Measurements from ENCODE around the gene EEF1E1. TPM values are rescaled to one million over a fixed set of nuclear protein-coding genes. Genes with fewer than 3 reads are reported as not detected.
A peak's percentile ranks its signal among the peaks of the same experiment; 100 is the strongest.

EEF1E1 gene
- total RNA-seq, 4 donors from 2014 or later: 14.9 to 27.0 TPM; not detected in 2

DNA sequence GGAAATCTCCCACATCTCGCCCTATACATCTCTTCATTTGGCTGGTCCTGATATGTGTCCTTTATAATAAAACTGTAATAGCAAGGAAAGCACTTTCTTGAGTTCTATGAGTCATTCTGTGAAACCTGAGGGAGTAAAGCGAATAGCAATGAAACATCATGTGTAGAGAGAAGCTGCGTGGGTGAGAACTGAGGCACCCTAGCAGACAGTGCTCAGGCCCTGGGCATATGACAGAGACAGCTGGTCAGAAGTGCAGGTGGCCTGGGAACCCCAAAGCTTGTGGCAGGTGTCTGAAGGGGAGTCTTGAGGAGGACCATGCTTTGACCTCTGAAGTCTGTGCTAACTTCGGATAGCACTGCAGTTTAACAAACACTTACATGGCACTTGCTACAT is 36.8 kb downstream of the EEF1E1 start:
- WGBS, 2 donors (ENCODE audit: low coverage in 1 of 2): 83 to 100% methylated on average over 2 to 4 of the region's 4 CpGs
- H3K9me3 ChIP-seq: no peaks in the 10 kb centered on the region
- peaks cover 0 to 16% (median 10%) of the 10 kb centered on the region in 4 donors for H3K4me1 ChIP-seq
- TF ChIP-seq, protein P1, sequence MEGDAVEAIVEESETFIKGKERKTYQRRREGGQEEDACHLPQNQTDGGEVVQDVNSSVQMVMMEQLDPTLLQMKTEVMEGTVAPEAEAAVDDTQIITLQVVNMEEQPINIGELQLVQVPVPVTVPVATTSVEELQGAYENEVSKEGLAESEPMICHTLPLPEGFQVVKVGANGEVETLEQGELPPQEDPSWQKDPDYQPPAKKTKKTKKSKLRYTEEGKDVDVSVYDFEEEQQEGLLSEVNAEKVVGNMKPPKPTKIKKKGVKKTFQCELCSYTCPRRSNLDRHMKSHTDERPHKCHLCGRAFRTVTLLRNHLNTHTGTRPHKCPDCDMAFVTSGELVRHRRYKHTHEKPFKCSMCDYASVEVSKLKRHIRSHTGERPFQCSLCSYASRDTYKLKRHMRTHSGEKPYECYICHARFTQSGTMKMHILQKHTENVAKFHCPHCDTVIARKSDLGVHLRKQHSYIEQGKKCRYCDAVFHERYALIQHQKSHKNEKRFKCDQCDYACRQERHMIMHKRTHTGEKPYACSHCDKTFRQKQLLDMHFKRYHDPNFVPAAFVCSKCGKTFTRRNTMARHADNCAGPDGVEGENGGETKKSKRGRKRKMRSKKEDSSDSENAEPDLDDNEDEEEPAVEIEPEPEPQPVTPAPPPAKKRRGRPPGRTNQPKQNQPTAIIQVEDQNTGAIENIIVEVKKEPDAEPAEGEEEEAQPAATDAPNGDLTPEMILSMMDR (IDR thresholded peaks at IDR 0.05): no peak
- DNase-seq: no peak
- in situ Hi-C loops (cut with MboI; ENCODE audit: low pct_ligation_motif_present in 1 of 4, low pct_unique_long_range_greater_than_20kb in 1 of 4, low sequenced_read_pairs in 3 of 4) (no loop called here), intact Hi-C loops (cut with DNase I; ENCODE audit: low total_unique reads) (no loop called here)
- no peak overlapping the region for H3K4me3 ChIP-seq
- H3K36me3 ChIP-seq: no peaks in the 10 kb centered on the region
- H3K27me3 ChIP-seq: no peaks in the 10 kb centered on the region
- peak overlapping the region in 1 of 4 donors; percentile 88 for H3K27ac ChIP-seq

DNA sequence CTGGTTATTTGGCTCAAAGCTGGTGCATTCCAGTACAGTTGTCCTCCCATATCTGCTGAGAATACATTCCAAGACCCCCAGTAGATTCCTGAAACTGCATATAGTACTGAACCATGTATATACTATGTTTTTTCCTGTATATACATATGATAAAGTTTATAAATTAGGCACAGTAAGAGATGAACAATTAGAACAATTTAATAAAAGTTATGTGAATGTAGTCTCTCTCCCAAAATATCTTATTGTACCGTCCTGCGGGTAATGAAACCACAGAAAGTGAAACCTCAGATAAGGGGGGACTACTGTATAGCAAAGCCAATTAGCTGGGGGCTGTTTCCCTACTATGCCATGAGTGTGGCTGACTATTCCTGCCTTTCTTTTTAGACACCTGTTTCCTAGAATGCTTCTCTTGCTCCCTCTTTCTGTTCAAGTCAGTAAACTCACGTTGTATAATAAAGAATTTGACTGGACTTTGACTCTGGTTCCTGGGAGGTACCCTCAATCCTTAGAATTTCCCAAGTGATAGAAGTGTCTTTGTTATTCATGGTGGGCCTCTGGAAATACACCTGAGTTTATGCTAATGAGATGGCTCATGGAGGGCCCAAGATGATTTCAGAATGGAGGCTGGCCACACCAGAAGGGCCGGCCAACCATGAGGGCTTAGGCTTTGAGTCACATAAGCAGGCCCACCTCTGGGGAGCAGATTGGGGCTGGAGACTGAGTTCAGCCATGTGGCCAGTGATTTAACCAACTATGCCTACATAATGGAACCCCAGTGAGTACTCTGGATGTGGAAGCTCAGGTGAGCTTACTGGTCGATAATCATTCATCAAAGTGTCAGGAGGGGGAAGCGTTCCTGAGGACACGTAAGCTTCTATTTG is 37.5 kb downstream of the EEF1E1 start:
- Histone ChIP-seq H3K27me3 (no peaks in the 10 kb centered on the region), H3K4me3 (peak overlapping the region in 3 of 4 donors; percentile 78 to 89 (median 79)), H3K9me3 (no peaks in the 10 kb centered on the region), H3K4me1 (peaks cover 0 to 16% (median 10%) of the 10 kb centered on the region in 4 donors), H3K27ac (peak overlapping the region; percentile 88 to 93 (median 89)), H3K36me3 (no peaks in the 10 kb centered on the region)
- WGBS, 2 donors (ENCODE audit: low coverage in 1 of 2): 36 to 64% methylated on average over 3 to 7 of the region's 7 CpGs
- in situ Hi-C loops (cut with MboI; ENCODE audit: low pct_ligation_motif_present in 1 of 4, low pct_unique_long_range_greater_than_20kb in 1 of 4, low sequenced_read_pairs in 3 of 4): no loop called here
- intact Hi-C loops (cut with DNase I; ENCODE audit: low total_unique reads): no loop called here
- no peak for DNase-seq
- TF ChIP-seq POLR2AphosphoS5 (IDR thresholded peaks at IDR 0.05): no peak
- TF ChIP-seq EP300 (IDR thresholded peaks at IDR 0.05; ENCODE audit: low read depth): no peak
- no peak for TF ChIP-seq POLR2A (IDR thresholded peaks at IDR 0.05)

DNA sequence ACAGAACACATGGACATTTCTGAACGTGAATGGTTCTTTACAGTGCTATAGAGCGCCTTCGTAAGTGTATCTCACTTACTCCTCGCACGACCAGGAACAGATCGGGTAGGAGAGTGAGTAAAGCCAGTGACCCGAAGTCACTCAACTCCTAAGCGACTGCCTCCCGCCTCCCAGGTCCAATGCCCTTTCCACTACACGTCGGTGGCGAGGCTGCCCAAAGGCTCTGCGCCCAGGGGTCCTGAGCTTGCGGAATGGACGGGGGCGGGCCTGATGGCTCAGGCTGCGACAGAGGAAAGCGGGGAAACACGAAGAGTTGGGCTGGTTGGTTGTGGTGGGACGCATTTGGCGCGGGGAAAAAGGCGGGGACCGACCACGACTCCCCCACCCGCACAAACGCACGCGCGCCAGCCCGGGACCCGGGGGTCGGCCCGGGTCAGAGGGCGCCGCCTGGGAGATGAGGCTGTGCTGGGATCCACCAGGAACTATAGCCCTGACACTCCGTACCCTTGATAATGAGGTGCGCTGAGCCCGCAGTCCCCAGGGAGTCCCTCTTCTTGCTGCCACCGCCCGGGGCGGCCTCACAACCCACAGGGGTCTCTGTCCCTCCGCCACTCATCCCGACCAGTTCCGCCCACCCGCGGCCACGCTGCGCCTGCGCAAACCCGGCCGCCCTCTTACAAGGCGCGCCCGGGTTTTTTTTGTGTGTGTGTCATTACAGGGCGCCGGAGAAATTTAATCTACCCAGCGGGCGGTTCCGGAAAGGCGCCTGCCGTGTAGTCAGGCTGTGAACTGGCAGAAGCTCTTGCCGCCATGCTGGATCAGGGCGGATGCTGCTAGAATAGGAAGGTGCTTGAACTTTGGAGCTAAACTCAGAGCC is 38.3 kb downstream of the EEF1E1 start, which contains the start of gene BLOC1S5:
Gene BLOC1S5 (minus strand): TSS at position 629 of the 877 bp plus-strand sequence. CDS start 13 bp downstream, at position 616.
- Histone ChIP-seq H3K9me3 (no peaks in the 10 kb centered on the region), H3K27ac (peak within 1 kb of the TSS; percentile 88 to 93 (median 89)), H3K27me3 (no peaks in the 10 kb centered on the region), H3K4me3 (peak within 1 kb of the TSS; percentile 78 to 89 (median 82)), H3K4me1 (peaks cover 0 to 16% (median 10%) of the 10 kb centered on the region in 4 donors), H3K36me3 (no peaks in the 10 kb centered on the region)
- 0% methylated on average over 55 of the region's 64 CpGs; no CpG with 5 or more reads in 1 of the 2 donors for WGBS, 2 donors (ENCODE audit: low coverage in 1 of 2)
- in situ Hi-C loops (cut with MboI; ENCODE audit: low pct_ligation_motif_present in 1 of 4, low pct_unique_long_range_greater_than_20kb in 1 of 4, low sequenced_read_pairs in 3 of 4) (no loop called here), intact Hi-C loops (cut with DNase I; ENCODE audit: low total_unique reads) (no loop called here)
- TF ChIP-seq EP300 (IDR thresholded peaks at IDR 0.05; ENCODE audit: low read depth) (peak; percentile 34), POLR2AphosphoS5 (IDR thresholded peaks at IDR 0.05) (peak; percentile 66 to 76 (median 70)), POLR2A (IDR thresholded peaks at IDR 0.05) (peak; percentile 64)
- TF ChIP-seq, protein P1 (IDR thresholded peaks at IDR 0.05): peak in 3 of 5 experiments; percentile 5 to 39 (median 26)
- DNase-seq: peak; percentile 98

DNA sequence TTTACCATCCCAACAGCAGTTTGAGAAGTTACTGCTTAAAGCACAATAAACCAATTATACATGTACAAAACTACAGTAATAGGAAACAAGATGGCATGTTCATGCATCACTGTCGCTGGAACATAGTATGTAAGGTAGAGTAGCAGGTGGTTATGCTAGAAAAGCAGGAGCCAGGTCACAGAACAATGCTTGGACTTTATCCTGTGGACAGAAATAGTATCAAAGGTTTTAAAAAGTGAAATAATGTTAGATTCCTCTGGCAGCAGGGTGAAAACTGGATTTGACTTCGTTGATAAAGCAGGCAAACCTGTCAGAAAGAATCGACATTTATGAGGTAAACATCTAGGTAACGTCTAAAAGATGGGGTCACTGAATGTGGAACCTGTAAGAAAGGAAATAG is 40.6 kb downstream of the EEF1E1 start:
- no peaks in the 10 kb centered on the region for H3K27me3 ChIP-seq
- TF ChIP-seq POLR2A (IDR thresholded peaks at IDR 0.05) (no peak), EP300 (IDR thresholded peaks at IDR 0.05; ENCODE audit: low read depth) (no peak), POLR2AphosphoS5 (IDR thresholded peaks at IDR 0.05) (no peak)
- TF ChIP-seq, protein P1 (IDR thresholded peaks at IDR 0.05): no peak
- H3K9me3 ChIP-seq: no peaks in the 10 kb centered on the region
- DNase-seq: no peak
- H3K36me3 ChIP-seq: no peaks in the 10 kb centered on the region
- H3K27ac ChIP-seq: no peak overlapping the region
- H3K4me1 ChIP-seq: peaks cover 0 to 16% (median 10%) of the 10 kb centered on the region in 4 donors
- intact Hi-C loops (cut with DNase I; ENCODE audit: low total_unique reads) (no loop called here), in situ Hi-C loops (cut with MboI; ENCODE audit: low pct_ligation_motif_present in 1 of 4, low pct_unique_long_range_greater_than_20kb in 1 of 4, low sequenced_read_pairs in 3 of 4) (no loop called here)
- WGBS, 2 donors (ENCODE audit: low coverage in 1 of 2): 86 to 96% methylated on average over 4 of the region's 4 CpGs
- H3K4me3 ChIP-seq: no peak overlapping the region

Measured in transverse colon (tissue), 4 donors.